Subcutaneous abdominal adipose tissue (tissue), 5 donors: ENCODE data around the gene ME3.

Experiments used
- H3K27ac ChIP-seq: one replicate; pipeline ENCODE4 v1.7.0; 2013; ENCODE audit warnings: low read depth, mild to moderate bottlenecking, inconsistent platforms, low read length, moderate library complexity
- H3K27me3 ChIP-seq, 5 donors: one replicate each; pipeline ENCODE4 v1.7.0; 2013; ENCODE audit warnings: low read length in 5 of 5, inconsistent platforms in 1 of 5; ENCODE audit not compliant: control insufficient read depth in 5 of 5, insufficient read depth in 4 of 5
- H3K36me3 ChIP-seq, 5 donors: one replicate each; pipeline ENCODE4 v1.7.0; 2013; ENCODE audit warnings: low read length in 5 of 5; ENCODE audit not compliant: control insufficient read depth in 5 of 5, insufficient read depth in 5 of 5
- H3K4me1 ChIP-seq, 5 donors: one replicate each; pipeline ENCODE4 v1.7.0; 2013; ENCODE audit warnings: low read length in 5 of 5, mild to moderate bottlenecking in 3 of 5, moderate library complexity in 1 of 5; ENCODE audit not compliant: control insufficient read depth in 5 of 5, insufficient read depth in 5 of 5
- H3K4me3 ChIP-seq, 5 donors: one replicate each; pipeline ENCODE4 v1.7.0; 2013; ENCODE audit warnings: low read length in 5 of 5, low read depth in 1 of 5
- H3K9ac ChIP-seq, 5 donors: one replicate each; pipeline ENCODE4 v1.7.0; 2013; ENCODE audit warnings: low read length in 5 of 5, mild to moderate bottlenecking in 4 of 5, moderate library complexity in 3 of 5
- H3K9me3 ChIP-seq, 5 donors: one replicate each; pipeline ENCODE4 v1.7.0; 2013; ENCODE audit warnings: low read length in 5 of 5; ENCODE audit not compliant: control insufficient read depth in 5 of 5
- donor health status: healthy.
- donor health status: healthy.
- donor health status: healthy.
- donor health status: healthy.
- donor health status: healthy.

ME3 gene

DNA sequence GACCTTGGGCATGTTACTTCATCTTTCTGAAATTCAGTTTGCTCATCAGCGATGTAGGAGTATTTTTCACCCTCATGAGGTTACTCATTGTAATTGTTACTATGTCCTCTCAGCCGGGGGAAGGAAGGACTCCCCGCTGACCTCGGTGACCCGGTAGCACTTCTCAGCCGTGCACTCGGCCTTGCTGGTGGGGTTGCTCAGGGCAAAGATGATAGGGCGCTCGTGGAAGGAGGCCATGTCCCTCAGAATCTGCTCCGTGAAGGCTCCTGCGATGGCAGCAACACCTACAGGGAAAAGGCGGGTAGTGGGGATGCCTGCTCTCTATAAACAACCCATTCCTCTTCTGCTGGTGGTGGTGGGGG is 225.5 kb downstream of the ME3 start:
- no peaks in the 10 kb centered on the region for H3K27me3 ChIP-seq
- H3K9ac ChIP-seq: no peak overlapping the region
- peaks cover 8 to 51% (median 41%) of the 10 kb centered on the region in 5 donors for H3K36me3 ChIP-seq
- H3K9me3 ChIP-seq: no peaks in the 10 kb centered on the region
- no peak overlapping the region for H3K27ac ChIP-seq
- H3K4me3 ChIP-seq: no peak overlapping the region
- H3K4me1 ChIP-seq: peaks cover 0 to 9% (median 6%) of the 10 kb centered on the region in 5 donors

DNA sequence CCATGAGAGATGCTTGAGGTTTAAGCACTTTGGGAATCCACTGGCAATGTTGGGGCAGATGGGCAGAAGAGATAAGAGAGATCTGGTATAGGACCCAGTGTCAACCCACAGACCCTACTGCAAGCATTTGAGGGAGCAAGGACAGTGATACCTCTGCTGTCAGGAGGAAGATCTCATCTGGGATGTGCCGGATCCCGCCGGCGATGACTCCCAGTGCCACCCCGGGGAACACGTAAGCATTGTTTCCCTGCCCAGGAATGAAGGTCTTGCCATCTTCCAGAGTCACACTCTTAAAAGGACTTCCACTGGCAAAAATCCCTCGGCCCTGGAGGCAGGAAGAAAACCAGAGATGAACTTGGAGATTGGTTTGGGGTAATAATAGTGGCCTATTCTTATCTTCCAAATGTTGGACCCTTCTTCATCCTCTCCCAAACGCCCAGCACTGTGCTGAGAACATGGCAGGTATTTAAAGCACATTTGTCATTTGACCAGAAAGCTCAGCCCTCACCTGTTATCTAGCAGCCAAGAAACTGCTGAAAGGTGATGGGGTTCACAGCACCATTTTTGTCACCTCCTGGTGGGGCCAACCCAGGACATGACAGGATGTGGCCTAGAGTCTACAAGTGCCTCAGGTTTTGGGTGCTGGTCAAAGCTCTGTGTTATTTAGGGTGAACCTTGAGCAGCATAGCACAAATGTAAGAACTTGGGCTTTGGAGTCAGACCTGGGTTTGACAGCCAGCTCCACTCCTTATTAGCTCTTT is 226.1 kb downstream of the ME3 start:
- Histone ChIP-seq H3K36me3 (peaks cover 12 to 53% (median 41%) of the 10 kb centered on the region in 5 donors), H3K9me3 (no peaks in the 10 kb centered on the region), H3K4me3 (no peak overlapping the region), H3K27ac (no peak overlapping the region), H3K27me3 (no peaks in the 10 kb centered on the region), H3K4me1 (peaks cover 0 to 9% (median 6%) of the 10 kb centered on the region in 5 donors), H3K9ac (no peak overlapping the region)

DNA sequence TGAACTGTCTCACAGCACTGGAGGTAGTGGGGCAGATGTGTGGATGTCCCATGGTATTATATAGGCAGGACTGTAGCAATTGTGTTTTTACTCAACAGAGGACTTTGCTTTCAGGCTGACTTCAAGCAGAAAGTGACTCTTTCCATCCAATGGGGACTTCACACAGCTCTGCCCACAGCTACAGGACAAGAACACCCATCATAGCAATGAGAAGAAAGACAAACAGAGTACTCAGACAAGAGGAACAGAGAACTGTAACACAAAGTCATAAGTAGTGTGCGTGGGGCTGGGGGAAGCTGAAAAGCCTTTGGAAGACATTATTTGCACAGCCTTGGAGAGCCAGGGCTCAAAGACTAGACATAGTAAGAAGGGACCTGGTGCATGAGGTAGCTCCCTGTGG is 227.4 kb downstream of the ME3 start:
- H3K9me3 ChIP-seq: no peaks in the 10 kb centered on the region
- H3K27ac ChIP-seq: no peak overlapping the region
- H3K36me3 ChIP-seq: peaks cover 15 to 58% (median 41%) of the 10 kb centered on the region in 5 donors
- no peaks in the 10 kb centered on the region for H3K27me3 ChIP-seq
- H3K4me1 ChIP-seq: peaks cover 0 to 8% (median 5%) of the 10 kb centered on the region in 5 donors
- no peak overlapping the region for H3K9ac ChIP-seq
- H3K4me3 ChIP-seq: no peak overlapping the region

DNA sequence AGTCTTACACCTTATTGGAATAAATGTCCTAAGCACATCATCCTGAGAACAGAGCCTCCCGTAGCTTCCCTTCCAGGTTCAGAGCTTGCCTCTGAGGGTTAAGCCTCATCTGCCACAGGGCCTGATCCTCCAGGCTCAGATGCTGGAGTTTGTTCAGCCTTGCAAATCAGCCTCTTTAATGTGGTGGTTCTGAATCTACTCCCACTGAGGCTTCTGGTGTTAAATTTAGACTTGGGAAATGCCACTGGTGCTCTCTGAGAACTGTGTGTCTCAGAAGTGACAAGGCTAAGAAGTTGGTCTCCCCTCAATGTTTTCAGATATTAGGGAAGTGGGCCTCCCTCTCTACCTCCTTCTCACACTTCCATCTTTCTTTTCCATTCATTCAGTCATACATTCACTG is 229.0 kb downstream of the ME3 start:
- Histone ChIP-seq H3K9me3 (no peaks in the 10 kb centered on the region), H3K4me1 (peaks cover 0 to 10% (median 7%) of the 10 kb centered on the region in 5 donors), H3K27ac (no peak overlapping the region), H3K27me3 (no peaks in the 10 kb centered on the region), H3K9ac (no peak overlapping the region), H3K4me3 (no peak overlapping the region), H3K36me3 (peaks cover 15 to 60% (median 41%) of the 10 kb centered on the region in 5 donors)

DNA sequence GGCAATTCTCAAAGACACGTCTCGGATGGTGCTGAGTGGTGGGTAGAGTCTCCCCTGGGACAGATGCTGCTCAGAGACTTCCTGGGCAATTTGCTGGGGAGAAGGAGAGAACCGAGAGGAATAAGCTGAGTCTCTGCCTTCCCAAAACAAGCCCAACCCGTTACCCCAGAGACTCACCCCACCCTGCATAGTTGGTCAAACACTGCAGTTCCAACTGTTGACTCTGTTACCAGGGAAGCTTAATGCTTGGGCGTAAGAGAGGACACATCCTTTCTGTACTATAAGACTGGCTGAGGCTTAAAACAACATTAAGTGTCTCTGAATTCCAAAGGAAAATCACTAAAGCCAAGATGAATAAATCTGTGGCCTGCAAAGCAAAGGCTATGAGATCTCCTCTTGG is 229.6 kb downstream of the ME3 start:
- peaks cover 17 to 57% (median 41%) of the 10 kb centered on the region in 5 donors for H3K36me3 ChIP-seq
- H3K4me1 ChIP-seq: peaks cover 0 to 10% (median 7%) of the 10 kb centered on the region in 5 donors
- no peaks in the 10 kb centered on the region for H3K27me3 ChIP-seq
- no peaks in the 10 kb centered on the region for H3K9me3 ChIP-seq
- no peak overlapping the region for H3K9ac ChIP-seq
- H3K27ac ChIP-seq: peak overlapping the region; percentile 55
- no peak overlapping the region for H3K4me3 ChIP-seq

DNA sequence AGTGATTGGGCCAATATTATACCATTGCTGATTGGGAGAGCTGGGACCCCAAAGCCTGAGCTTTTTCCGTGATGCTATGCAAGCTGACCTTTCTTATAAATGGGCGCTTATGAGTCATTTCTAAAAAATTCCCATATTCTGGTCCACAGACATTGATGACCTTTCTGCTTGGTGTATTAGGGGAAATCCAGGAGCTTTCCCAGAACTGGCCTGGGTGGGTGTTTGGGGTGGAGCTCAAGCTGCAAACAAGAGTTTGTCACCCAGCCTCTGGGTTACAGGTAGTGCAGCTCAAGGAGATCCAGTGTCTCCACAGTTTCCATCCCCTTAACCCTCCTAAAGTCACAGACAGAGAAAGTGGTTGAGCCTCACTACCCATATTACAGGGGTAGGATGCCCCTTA is 230.0 kb downstream of the ME3 start:
- H3K9me3 ChIP-seq: no peaks in the 10 kb centered on the region
- H3K36me3 ChIP-seq: peaks cover 18 to 57% (median 41%) of the 10 kb centered on the region in 5 donors
- H3K9ac ChIP-seq: no peak overlapping the region
- peak overlapping the region; percentile 55 for H3K27ac ChIP-seq
- H3K4me1 ChIP-seq: peaks cover 0 to 10% (median 7%) of the 10 kb centered on the region in 5 donors
- H3K4me3 ChIP-seq: no peak overlapping the region
- no peaks in the 10 kb centered on the region for H3K27me3 ChIP-seq

DNA sequence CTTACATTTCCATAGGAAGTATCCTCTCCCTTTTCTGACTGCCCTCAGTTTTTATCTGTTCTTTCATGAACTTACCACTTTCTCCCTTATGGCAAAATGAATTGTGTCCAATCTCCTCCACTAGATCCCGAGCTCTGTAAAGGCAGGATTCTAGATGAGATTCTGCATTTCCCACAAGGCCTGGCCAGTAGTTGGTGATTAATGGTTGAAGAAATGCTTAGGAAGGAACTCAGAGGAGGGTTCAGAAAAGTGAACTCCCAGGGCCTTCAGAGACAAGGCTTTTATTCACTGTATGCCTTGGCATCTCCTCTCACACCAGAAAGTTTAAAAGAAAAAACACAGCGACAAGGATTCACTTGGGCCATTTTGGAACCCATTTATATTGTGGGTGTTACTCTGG is 231.6 kb downstream of the ME3 start:
- H3K27ac ChIP-seq: peak overlapping the region; percentile 55
- H3K27me3 ChIP-seq: no peaks in the 10 kb centered on the region
- H3K9ac ChIP-seq: no peak overlapping the region
- no peak overlapping the region for H3K4me3 ChIP-seq
- H3K4me1 ChIP-seq: peaks cover 0 to 10% (median 7%) of the 10 kb centered on the region in 5 donors
- peaks cover 18 to 42% (median 32%) of the 10 kb centered on the region in 5 donors for H3K36me3 ChIP-seq
- H3K9me3 ChIP-seq: no peaks in the 10 kb centered on the region

DNA sequence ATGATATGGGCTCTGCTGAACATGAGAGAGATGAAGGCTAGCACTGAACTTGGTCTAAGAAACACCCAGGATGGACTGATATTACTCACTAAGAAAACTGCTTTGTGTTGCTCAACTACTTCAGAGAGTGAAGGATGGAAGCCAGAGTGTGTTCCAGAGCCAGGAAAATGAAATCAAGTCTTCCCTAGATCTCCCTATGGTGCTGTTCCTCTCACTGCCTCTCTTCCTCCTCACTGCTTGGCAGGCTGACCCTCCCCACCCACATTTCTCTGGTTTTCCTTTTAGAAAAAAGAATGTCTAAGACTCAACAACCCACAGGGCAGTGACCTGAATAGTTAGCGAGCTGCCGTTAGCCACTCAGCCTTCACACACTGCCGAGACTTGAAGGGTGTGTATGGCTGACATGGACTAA is 232.1 kb downstream of the ME3 start:
- H3K27me3 ChIP-seq: no peaks in the 10 kb centered on the region
- no peak overlapping the region for H3K9ac ChIP-seq
- no peak overlapping the region for H3K4me3 ChIP-seq
- H3K27ac ChIP-seq: peak overlapping the region; percentile 55
- H3K4me1 ChIP-seq: peaks cover 0 to 10% (median 7%) of the 10 kb centered on the region in 5 donors
- H3K9me3 ChIP-seq: no peaks in the 10 kb centered on the region
- H3K36me3 ChIP-seq: peaks cover 15 to 37% (median 32%) of the 10 kb centered on the region in 5 donors

DNA sequence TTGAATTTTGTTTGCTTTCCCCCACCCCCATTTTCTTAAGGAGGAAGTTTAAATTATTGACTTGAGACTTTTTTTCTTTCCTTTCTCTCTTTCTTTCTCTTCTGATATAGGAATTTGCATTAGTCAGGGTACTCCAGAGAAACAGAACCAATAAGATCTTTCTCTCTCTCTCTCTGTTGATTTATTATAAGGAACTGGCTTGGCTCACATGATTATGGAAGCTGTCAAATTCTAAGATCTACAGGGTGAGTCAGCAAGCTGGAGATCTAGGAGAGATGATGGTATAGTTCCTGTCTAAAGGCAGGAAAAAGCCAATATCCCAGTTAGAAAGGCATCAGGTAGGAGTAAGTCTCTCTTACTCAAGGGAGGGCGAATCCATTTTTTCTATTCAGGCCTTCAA is 233.7 kb downstream of the ME3 start:
- no peak overlapping the region for H3K9ac ChIP-seq
- H3K27ac ChIP-seq: no peak overlapping the region
- no peaks in the 10 kb centered on the region for H3K27me3 ChIP-seq
- H3K4me3 ChIP-seq: no peak overlapping the region
- H3K4me1 ChIP-seq: peaks cover 0 to 10% (median 7%) of the 10 kb centered on the region in 5 donors
- H3K36me3 ChIP-seq: peaks cover 6 to 23% (median 18%) of the 10 kb centered on the region in 5 donors
- H3K9me3 ChIP-seq: no peaks in the 10 kb centered on the region

DNA sequence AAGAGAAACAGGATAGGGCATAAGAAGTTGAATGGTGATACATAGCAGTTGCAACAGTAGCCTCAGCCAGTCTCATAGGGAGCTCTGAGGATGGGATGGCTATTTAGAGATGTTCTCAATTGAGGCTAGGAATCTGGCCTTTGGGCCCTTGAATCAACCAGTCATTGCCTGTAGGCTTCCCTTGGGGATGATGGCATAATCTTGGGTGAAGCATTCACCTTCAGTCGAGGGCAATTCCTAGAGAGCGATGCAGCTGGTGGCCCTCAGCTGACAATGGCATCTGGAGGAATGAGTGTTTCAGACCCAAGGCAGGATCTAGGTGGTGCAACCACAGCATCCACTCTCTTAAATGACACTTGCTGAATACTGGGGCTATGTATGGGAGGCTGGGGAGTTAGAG is 236.7 kb downstream of the ME3 start:
- H3K4me1 ChIP-seq: peaks cover 0 to 8% (median 5%) of the 10 kb centered on the region in 5 donors
- no peak overlapping the region for H3K4me3 ChIP-seq
- H3K9me3 ChIP-seq: peaks cover 0 to 7% (median 0%) of the 10 kb centered on the region in 5 donors
- peaks cover 0 to 5% (median 3%) of the 10 kb centered on the region in 5 donors for H3K36me3 ChIP-seq
- H3K27ac ChIP-seq: no peak overlapping the region
- no peaks in the 10 kb centered on the region for H3K27me3 ChIP-seq
- no peak overlapping the region for H3K9ac ChIP-seq
